ENCODE results near the gene MEGF10.

DNA sequence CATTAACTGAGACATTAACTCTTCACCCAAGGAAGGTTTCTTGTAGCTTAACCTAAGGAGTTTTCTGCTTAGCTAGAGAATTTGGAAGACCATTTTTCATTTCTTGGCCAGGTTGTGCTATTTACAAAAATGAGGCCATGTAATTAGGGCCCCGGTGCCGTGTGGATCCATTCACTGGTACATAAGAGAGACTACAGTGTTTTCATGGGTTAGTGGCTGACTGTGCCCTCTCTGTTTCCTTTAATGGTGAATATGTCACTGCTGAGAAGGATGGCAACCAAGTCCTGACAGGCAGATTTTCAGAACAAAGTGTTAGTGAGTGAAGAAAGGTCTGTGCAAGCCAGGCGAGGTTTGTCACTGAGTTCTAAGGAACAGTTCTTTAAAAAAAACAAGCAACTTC is 15.4 kb downstream of the MEGF10 start:
- TF ChIP-seq POLR2A (IDR thresholded peaks at IDR 0.05; ENCODE audit: low read depth, low read length) (no peak), POLR2AphosphoS5 (IDR thresholded peaks at IDR 0.05; ENCODE audit: low read depth, low read length) (no peak), TAF1 (IDR thresholded peaks at IDR 0.05; ENCODE audit: borderline replicate concordance, low read depth, low read length) (no peak)

Data from GM12892 (cell line).